Muscle of back (tissue), 11 donors: ENCODE data around the gene DNASE1. TPM values are rescaled to one million over a fixed set of nuclear protein-coding genes. Genes with fewer than 3 reads are reported as not detected.
A peak's percentile ranks its signal among the peaks of the same experiment; 100 is the strongest.

Experiments
- DNase-seq, 3 donors: peaks; one replicate each; pipeline versions ENCODE4 v3.0.0 to v3.0.0-alpha.2; 2013
- polyA plus RNA-seq, 10 donors: library from polyadenylated mRNA; unstranded; fragments of 120-200 nt; gene quantifications; one replicate each; pipeline ENCODE4 v1.2.1, GENCODE V29; 2013; ENCODE audit not compliant: insufficient read length in 10 of 10

The DNASE1 gene
- polyA plus RNA-seq, 10 donors: 12.2 to 21.3 (median 15.9) TPM

DNA sequence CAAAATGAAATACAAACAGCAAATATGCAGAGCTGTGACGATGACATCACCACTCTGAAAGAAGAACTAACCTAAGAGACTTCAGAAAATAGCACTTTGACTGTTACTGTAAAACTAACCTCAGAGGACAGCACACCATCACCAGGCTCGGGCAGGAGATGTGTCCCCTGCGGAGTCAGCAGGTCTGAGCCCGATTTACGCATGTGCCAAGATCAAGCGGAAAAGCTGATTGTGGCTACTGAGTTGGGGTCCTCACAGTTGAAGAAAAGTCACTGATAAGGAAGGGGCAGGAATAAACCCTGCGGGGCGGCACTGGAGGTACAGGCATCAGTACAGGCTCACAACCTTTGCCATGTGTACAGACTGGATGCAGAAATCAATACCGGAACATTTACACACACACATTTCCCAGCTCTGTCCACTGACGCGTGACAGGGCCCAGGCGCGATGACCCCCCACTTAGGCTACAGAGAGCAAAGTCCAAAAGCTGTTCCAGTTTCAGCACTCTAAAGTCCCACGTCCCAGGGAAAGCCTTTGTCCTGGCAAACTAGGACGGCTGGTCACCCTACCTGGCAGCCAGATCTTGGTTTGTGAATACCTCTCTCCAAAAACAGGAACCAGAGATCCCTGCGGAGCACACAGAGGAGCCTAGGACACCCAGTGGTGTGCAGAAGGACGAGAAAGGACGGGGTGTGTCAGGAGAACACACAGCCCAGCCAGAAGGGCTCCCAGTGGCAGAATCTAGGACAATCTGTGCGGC, 41.3 kb downstream of the DNASE1 start:
- DNase-seq: no peak

DNA sequence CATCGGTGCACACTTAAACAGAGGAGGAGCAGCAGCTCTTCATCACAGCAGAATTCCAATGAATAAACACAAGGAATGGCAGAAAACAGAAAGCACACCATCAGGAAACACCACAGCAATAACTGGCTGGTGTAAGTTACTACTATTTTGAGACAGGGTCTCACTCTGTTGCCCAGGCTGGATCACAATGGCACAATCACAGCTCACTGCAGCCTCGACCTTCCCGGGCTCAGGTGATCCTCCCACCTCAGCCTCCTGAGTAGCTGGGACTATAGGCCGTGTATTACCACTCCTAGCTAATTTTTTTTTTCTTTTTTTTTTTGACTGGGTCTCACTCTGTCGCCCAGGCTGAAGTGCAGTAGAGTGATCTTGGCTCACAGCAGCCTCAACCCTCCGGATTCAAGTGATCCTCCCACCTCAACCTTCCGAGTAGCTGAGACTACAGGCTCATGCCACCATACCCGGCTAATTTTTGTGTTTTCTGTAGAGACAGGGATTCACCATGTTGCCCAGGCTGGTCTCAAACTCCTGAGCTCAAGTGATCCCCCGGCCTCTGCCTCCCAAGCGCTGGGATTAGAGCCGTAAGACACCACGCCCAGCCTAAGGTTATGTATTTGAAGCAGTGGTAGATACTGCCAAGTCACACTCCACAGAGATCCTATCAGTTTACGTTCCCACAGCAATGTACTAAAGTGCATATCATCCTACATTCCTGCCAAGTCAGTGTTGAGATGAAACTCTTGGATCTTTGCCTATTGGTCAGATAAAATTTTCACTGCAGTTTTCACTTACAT, 42.1 kb downstream of the DNASE1 start:
- peak; percentile 63 to 78 (median 74) for DNase-seq

DNA sequence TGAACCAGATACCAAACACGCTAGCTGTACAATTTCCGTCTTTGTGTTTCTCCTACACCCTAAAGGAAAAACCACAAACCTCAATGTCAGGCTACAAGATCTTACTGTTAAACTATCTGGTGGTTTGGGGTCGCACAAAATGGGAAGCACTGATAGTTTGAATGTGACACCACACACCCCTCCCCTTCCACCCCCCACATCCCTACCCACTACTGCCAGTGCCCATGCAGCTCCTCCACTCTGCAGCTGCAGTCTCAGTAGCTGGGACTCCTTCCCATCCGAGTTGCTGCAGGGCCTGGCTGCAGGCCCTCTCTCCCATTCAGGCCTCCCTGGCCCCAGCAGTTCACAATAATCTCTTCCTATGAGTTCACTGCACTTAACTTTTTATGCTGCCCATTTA, 44.5 kb downstream of the DNASE1 start:
- DNase-seq: peak in 2 of 3 donors; percentile 42 to 80

DNA sequence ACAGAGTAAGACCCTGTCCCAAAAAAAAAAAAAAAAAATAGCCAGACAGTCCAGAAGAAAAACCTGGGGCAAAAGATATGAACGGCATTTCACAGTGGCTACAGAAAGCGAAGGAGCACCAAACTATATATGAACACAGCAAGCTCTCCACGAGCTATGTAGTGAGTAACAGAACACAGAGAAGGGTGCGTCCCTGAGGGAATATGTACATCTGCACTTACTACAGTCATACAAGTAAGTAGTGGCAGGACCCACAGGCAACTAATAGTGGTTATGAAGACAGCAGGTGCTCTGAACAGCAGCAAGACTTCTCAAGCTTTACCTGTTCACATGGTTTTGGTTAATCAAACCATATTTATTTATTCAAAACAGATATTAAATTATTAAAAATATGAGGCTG, 47.0 kb downstream of the DNASE1 start:
- DNase-seq: no peak

DNA sequence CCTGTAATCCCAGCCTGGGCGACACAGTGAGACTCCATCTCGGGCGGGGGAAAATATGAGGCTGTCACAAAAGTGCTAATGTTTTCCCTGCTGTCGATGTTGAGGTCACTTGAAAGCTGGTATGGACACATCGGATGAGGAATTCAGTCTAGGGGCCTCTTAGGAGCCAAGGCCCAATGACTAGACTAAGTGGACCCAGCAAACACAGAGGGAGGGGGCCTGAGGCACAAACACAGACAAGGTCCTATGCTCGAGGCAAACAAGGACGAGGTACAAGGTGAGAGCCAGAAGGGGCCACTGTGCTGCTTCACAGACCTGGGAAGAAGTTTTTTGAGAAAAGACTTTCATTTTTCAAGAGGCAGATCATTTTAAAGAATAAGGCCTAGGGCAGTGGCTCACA, 47.6 kb downstream of the DNASE1 start:
- DNase-seq: no peak

DNA sequence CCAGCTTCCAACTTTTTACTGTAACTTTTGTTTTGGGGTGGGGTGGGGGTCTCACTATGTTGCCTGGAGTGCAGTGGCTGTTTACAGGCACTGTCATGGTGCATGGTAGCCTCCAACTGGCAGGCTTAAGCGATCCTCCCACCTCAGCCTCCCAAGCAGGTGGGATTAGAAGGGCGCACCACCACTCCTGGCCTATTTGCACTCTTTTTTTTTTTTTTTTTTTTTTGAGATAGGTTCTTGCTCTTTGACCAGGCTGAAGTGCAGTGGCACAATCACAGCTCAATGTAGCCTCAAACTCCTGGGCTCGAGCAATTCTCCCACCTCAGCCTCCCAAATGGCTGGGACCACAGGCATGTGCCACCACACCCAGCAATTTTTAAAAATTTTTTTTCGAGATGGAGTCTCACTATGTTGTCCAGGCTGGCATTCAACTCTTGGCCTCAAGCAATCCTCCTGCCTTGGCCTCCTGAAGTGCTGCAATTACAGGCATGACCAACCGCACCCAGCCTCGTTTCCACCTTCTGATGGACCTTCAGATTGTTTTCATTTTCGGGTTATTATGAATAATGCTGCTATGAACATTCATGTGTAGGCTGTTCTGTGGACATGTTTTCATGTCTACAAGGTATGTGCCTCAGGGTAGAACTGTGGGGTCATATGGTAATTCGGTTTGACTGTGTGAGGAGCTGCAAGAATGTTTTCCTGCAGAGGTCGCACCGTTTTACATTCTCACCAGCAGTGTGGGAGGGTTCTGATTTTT, 51.9 kb downstream of the DNASE1 start:
- DNase-seq: no peak

Other genes starting within 250 kb of the DNASE1 start
- gene ZNF597, start 211.2 kb upstream of the DNASE1 start, polyA plus RNA-seq: 1 to 10 TPM; 1.4 to 2.7 (median 2.3) TPM
- gene NAA60, start 211.0 kb upstream of the DNASE1 start, polyA plus RNA-seq: 10 to 100 TPM; 27.3 to 36.3 (median 31.1) TPM
- gene C16orf90, start 159.2 kb upstream of the DNASE1 start, polyA plus RNA-seq: not detected
- gene CLUAP1, start 153.7 kb upstream of the DNASE1 start, polyA plus RNA-seq: 10 to 100 TPM; 14.8 to 30.1 (median 19.5) TPM
- 1 to 10 TPM in 6 of 10 donors, under 1 TPM in 4; 0.60 to 2.9 (median 1.3) TPM for gene NLRC3, start 77.3 kb upstream of the DNASE1 start, polyA plus RNA-seq
- gene SLX4, start 43.1 kb upstream of the DNASE1 start, polyA plus RNA-seq: 1 to 10 TPM; 3.6 to 6.8 (median 4.7) TPM
- 100 to 1,000 TPM in 4 of 10 donors, 10 to 100 TPM in 6; 75.4 to 115 (median 96.5) TPM for gene TRAP1, start 62.8 kb downstream of the DNASE1 start, polyA plus RNA-seq
- 10 to 100 TPM; 32.0 to 59.6 (median 47.9) TPM for gene CREBBP, start 226.0 kb downstream of the DNASE1 start, polyA plus RNA-seq